ENCODE results near the gene CDH16.

The CDH16 gene

GRCh38 chr16:66895999-66896398 is 22.7 kb downstream of the CDH16 start:
- DNase-seq (ENCODE audit: low spot score) = peak; percentile 2

GRCh38 chr16:66895689-66895979 is 23.1 kb downstream of the CDH16 start:
- no peak for DNase-seq (ENCODE audit: low spot score)

- DNase-seq (ENCODE audit: low spot score) = peak; percentile 65
These were observed 23.6 kb downstream of the CDH16 start for GRCh38 chr16:66894948-66895688.

- no peak for DNase-seq (ENCODE audit: low spot score)
These were observed 24.6 kb downstream of the CDH16 start for GRCh38 chr16:66894055-66894454.

- DNase-seq (ENCODE audit: low spot score) = no peak
These were observed 26.9 kb downstream of the CDH16 start for GRCh38 chr16:66891797-66892196.

GRCh38 chr16:66891360-66891759 is 27.3 kb downstream of the CDH16 start:
- no peak for DNase-seq (ENCODE audit: low spot score)

GRCh38 chr16:66890799-66891198 is 27.9 kb downstream of the CDH16 start:
- DNase-seq (ENCODE audit: low spot score) = no peak

- no peak for DNase-seq (ENCODE audit: low spot score)
These were observed 29.1 kb downstream of the CDH16 start for GRCh38 chr16:66889622-66890021.

GRCh38 chr16:66888647-66889615 is 29.8 kb downstream of the CDH16 start:
- no peak for DNase-seq (ENCODE audit: low spot score)

GRCh38 chr16:66886914-66887313 is 31.8 kb downstream of the CDH16 start:
- no peak for DNase-seq (ENCODE audit: low spot score)

GRCh38 chr16:66886321-66886720 is 32.4 kb downstream of the CDH16 start:
- DNase-seq (ENCODE audit: low spot score) = no peak

GRCh38 chr16:66885491-66885890 is 33.2 kb downstream of the CDH16 start:
- DNase-seq (ENCODE audit: low spot score) = no peak

- DNase-seq (ENCODE audit: low spot score) = no peak
These were observed 36.0 kb downstream of the CDH16 start for GRCh38 chr16:66882702-66883101.

- no peak for DNase-seq (ENCODE audit: low spot score)
These were observed 36.6 kb downstream of the CDH16 start for GRCh38 chr16:66881964-66882508.

- DNase-seq (ENCODE audit: low spot score) = no peak
These were observed 37.1 kb downstream of the CDH16 start for GRCh38 chr16:66881560-66881959.

- no peak for DNase-seq (ENCODE audit: low spot score)
These were observed 37.7 kb downstream of the CDH16 start for GRCh38 chr16:66881014-66881417.

- DNase-seq (ENCODE audit: low spot score) = peak; percentile 95
These were observed 38.2 kb downstream of the CDH16 start, which contains the start of gene PDP2 for GRCh38 chr16:66880288-66881013. Gene PDP2 (plus strand): TSS chr16:66880515. CDS start chr16:66884285, 3,770 bp downstream.

- no peak for DNase-seq (ENCODE audit: low spot score)
These were observed 40.6 kb downstream of the CDH16 start for GRCh38 chr16:66878067-66878466.

- DNase-seq (ENCODE audit: low spot score) = no peak
These were observed 44.5 kb downstream of the CDH16 start for GRCh38 chr16:66874079-66874775.

- DNase-seq (ENCODE audit: low spot score) = no peak
These were observed 45.0 kb downstream of the CDH16 start for GRCh38 chr16:66873685-66874055.

GRCh38 chr16:66872943-66873684 is 45.6 kb downstream of the CDH16 start:
- DNase-seq (ENCODE audit: low spot score) = peak; percentile 94
